Measurements from ENCODE around the gene CST7.

Gene CST7

DNA sequence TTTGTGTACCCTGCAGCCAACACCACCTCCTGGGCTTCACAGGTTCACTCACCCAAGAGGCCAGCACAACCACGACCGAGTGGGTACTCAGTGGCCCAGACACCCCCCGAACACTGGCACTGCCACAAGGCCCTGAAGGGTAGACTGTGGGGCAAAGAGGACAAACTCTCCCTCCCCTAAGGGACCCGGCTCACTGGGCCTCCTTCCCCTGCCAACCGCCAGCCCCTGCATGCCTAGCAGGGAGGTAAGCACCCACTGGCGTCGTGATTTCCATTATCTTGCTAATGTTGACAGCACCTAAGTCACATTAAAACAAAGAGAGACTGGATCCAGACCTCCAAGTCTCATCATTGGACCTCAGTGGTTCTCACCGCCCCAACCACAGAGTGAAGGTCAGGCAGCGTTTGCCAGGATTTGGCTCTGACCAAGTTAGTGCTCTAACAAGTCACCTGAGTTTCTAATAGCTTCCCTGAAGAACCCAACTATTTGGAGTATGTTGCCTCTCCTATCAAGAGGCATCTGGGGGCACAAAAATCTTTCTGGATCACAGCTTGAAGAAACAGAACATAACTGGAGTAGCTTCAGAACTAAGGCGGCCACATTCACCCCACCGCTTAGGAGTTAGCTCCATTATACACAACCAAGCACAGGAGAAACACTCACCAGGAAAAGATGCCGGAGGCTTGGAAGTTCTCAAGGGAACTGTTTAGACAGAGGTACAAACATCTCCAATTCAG is 57.5 kb downstream of the CST7 start:
- no peak for DNase-seq

DNA sequence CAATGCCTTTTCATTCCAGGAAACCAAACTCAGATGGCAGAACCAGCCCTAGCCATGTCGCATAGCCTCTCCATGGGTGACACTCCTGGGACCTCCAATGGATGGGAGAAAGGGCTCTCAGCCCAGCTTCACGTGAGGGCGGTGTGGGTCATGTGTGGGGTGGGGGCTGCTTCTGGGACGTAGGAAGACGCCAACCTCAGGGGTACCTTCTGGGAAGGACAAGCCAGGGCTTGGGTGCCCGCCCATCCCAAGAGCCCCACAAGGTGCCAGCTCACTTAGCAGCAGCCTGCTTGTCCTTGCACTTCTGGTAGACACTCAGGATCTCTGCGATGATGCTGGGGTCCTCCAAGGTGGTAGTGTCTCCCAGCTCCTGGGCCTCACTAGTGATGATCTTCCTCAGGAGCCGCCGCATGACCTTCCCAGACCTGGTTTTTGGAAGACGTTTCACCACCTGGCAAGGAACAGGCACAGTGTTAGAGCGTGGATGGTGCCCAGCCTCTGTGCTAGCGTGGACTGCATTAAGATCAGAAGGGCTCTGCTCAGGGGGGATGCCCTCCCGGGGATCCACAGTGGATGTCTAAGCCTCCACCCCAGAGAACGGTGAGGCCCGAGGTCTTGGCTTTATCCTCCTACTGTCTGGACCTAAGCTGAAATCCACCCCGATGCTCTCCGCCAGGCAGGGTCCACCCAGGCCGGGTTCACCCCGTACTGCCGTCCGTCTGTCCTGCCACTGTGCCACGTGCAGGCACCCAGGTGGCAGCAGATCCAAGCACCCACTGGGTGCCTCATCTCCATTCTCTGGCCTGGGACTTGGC is 58.6 kb downstream of the CST7 start:
- no peak for DNase-seq

- no peak for DNase-seq
These were observed 59.5 kb downstream of the CST7 start for GRCh38 chr20:25008388-25009217.

Data from NCI-H1436 (cell line).